A549 (cell line): Measurements from ENCODE around the gene ZNF296.

Source experiments
- CEBPB ChIP-seq, 2 experiments: fragments of >200 bp in 1 of 2; sonication (Bioruptor Twin) in 1 of 2; formaldehyde crosslinking in 1 of 2; IDR thresholded peaks; 2 replicates each; pipeline ENCODE4 v1.6.1; 2012 to 2016
- CHD2 ChIP-seq: fragments of 150-350 bp; IDR thresholded peaks from 2 replicates; pipeline ENCODE4 v1.6.1; 2014; ENCODE audit warnings: low read length; ENCODE audit not compliant: partially characterized antibody
- CTCF ChIP-seq: fragments of >200 bp; sonication (Bioruptor Twin); formaldehyde crosslinking; IDR thresholded peaks from 3 replicates; pipeline ENCODE4 v1.5.1; 2016
- MAX ChIP-seq: IDR thresholded peaks from 2 replicates; pipeline ENCODE4 v1.6.1; 2012
- TFCP2L1 ChIP-seq: fragments of 250-450 bp; sonication (Bioruptor Pico); IDR thresholded peaks from 2 replicates; pipeline ENCODE4 v1.5.0; 2021; ENCODE audit warnings: mild to moderate bottlenecking
- TF ChIP-seq, protein P1 (sequence below): IDR thresholded peaks from 2 replicates; pipeline ENCODE4 v1.6.1; 2012
- TF ChIP-seq, protein P2 (sequence below): fragments of 200-600 bp; sonication (generic); IDR thresholded peaks from 2 replicates; pipeline ENCODE4 v1.6.1; 2016; ENCODE audit warnings: antibody characterized with exemption, mild to moderate bottlenecking, moderate library complexity

GRCh38 chr19:45069056-45069455 is 7.2 kb downstream of the ZNF296 start:
- no peak for TF ChIP-seq CTCF
- no peak for TF ChIP-seq TFCP2L1 (CRISPR knock-in tag)
- TF ChIP-seq, protein P1, sequence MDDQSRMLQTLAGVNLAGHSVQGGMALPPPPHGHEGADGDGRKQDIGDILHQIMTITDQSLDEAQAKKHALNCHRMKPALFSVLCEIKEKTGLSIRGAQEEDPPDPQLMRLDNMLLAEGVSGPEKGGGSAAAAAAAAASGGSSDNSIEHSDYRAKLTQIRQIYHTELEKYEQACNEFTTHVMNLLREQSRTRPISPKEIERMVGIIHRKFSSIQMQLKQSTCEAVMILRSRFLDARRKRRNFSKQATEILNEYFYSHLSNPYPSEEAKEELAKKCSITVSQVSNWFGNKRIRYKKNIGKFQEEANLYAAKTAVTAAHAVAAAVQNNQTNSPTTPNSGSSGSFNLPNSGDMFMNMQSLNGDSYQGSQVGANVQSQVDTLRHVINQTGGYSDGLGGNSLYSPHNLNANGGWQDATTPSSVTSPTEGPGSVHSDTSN: no peak
- TF ChIP-seq, protein P2, sequence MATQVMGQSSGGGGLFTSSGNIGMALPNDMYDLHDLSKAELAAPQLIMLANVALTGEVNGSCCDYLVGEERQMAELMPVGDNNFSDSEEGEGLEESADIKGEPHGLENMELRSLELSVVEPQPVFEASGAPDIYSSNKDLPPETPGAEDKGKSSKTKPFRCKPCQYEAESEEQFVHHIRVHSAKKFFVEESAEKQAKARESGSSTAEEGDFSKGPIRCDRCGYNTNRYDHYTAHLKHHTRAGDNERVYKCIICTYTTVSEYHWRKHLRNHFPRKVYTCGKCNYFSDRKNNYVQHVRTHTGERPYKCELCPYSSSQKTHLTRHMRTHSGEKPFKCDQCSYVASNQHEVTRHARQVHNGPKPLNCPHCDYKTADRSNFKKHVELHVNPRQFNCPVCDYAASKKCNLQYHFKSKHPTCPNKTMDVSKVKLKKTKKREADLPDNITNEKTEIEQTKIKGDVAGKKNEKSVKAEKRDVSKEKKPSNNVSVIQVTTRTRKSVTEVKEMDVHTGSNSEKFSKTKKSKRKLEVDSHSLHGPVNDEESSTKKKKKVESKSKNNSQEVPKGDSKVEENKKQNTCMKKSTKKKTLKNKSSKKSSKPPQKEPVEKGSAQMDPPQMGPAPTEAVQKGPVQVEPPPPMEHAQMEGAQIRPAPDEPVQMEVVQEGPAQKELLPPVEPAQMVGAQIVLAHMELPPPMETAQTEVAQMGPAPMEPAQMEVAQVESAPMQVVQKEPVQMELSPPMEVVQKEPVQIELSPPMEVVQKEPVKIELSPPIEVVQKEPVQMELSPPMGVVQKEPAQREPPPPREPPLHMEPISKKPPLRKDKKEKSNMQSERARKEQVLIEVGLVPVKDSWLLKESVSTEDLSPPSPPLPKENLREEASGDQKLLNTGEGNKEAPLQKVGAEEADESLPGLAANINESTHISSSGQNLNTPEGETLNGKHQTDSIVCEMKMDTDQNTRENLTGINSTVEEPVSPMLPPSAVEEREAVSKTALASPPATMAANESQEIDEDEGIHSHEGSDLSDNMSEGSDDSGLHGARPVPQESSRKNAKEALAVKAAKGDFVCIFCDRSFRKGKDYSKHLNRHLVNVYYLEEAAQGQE: no peak
- no peak for TF ChIP-seq CEBPB (IDR thresholded peaks at IDR 0.05)
- no peak for TF ChIP-seq CHD2
- no peak for TF ChIP-seq MAX
